GM18505 (cell line): ENCODE data around the gene AQP7.
"Not testable (repeated sequence)": the region's sequence is repeated elsewhere in the genome, so short reads cannot be mapped to it uniquely, and the experiment has no call there.

ENCODE experiments used
- ATAC-seq: cut with Tn5 transposase; IDR thresholded peaks from one replicate; pipeline ENCODE4 v1.9.1; 2021; ENCODE audit not compliant: unreplicated experiment
- POLR2A ChIP-seq: IDR thresholded peaks from 4 replicates; pipeline ENCODE4 v1.6.1; 2011; ENCODE audit warnings: borderline replicate concordance; ENCODE audit not compliant: insufficient read depth, insufficient read length; ENCODE audit errors: extremely low read depth

AQP7 gene

DNA sequence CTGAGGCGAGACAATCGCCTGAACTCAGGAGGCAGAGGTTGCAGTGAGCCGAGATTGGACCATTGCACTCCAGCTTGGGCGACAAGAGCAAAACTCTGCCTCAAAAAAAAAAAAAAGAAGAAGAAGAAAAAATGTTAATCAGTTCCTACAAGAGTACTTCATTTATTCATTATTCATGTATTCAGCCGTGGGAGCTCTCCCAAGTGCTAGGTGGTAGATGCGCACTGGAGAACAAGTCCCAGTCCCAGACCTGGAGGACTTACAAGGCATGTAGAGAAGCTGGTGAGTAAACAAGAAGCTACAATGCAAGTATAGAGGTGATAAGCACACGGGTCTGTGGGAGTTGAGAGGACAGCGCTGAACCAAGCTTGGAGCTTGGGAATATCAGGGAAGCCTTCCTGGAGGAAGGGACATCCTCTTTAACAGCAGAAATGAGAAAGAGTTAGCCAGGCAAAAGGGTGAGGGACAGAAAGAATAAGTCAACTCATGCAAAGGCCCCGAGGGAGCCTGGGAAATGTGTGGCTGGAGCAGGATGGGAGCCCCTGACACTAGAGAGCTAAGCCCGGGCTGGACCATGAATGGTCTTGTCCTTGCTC is 17.4 kb upstream of the AQP7 start:
- TF ChIP-seq POLR2A = no peak
- no peak for ATAC-seq

- no peak for TF ChIP-seq POLR2A
- ATAC-seq = no peak
Measured at GRCh38 chr9:33418090-33418489, 15.7 kb upstream of the AQP7 start.

- ATAC-seq = no peak
- TF ChIP-seq POLR2A = no peak
Measured at GRCh38 chr9:33416996-33417395, 14.6 kb upstream of the AQP7 start.

- ATAC-seq = peak; percentile 55
- TF ChIP-seq POLR2A = no peak
Measured at GRCh38 chr9:33415501-33416038, 13.2 kb upstream of the AQP7 start.

- TF ChIP-seq POLR2A = no peak
Measured at GRCh38 chr9:33414889-33415500, 12.6 kb upstream of the AQP7 start.

GRCh38 chr9:33414268-33414667 is 11.9 kb upstream of the AQP7 start:
- no peak for ATAC-seq
- no peak for TF ChIP-seq POLR2A

More at GRCh38 chr9:33414889-33415500, 12.6 kb upstream of the AQP7 start:
- ATAC-seq = no peak

GRCh38 chr9:33408087-33408486 is 5.7 kb upstream of the AQP7 start:
- no peak for TF ChIP-seq POLR2A
- ATAC-seq = no peak

DNA sequence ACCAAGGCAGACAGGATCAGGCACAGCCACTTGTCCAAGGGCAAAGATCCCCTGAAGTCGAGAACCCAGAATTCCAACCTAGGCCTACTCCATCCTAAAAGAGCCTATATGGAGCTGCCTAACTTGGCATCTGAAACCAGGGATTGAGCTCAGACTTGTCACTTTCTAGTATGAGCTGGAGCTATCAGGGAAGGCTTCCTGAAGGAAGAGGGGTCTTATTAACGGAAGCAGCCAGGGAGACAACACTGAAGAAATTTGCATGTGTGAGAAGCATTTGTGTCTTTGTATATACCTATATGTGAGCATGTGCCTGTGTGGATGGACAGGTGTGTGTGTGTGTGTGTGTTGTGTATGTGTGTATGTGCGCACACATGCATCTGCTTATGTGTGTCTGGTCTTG is 4.7 kb upstream of the AQP7 start:
- no peak for ATAC-seq
- no peak for TF ChIP-seq POLR2A

GRCh38 chr9:33404788-33405362 is 2.5 kb upstream of the AQP7 start:
- TF ChIP-seq POLR2A = no peak

DNA sequence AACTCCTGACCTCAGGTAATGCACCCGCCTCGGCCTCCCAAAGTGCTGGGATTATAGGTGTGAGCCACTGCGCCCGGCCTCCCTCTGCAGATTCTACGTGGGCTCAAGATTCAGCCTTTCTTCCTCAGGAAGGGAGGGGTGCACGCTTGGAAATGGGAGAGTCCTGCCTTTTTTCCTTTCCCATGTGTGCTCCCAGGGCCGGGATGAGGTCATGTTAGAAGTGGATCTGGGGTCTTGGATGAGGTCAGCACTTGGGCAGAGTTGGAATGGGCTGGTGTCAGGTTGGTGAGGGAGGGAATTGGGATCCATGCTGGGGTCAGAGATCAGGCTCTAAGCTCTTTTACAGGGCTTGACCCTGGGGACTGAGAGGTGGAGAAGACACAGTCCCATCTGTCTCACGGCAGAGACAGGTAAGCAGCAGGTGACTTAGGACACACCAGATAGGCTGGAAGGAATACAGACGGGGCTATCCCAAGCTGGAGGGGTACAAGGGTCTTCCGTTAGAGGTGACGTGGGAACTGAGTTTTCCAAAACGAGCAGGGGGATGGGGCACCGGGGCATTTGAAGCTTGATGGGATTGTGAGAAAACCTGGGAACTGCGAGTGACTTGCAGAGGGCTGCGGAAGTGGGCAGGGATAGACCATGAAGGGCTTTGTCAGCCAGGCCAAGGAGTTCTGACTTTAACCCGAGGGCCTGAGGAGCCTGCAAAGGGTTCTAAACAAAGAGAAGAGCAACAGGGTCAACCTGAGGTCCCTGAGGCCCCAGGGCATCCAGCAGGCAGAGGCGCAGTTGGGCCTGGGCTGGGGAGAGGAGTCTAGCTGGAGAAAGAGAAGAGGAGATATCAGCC is 1.8 kb upstream of the AQP7 start:
- ATAC-seq = no peak

More at GRCh38 chr9:33404788-33405362, 2.5 kb upstream of the AQP7 start:
- no peak for ATAC-seq

DNA sequence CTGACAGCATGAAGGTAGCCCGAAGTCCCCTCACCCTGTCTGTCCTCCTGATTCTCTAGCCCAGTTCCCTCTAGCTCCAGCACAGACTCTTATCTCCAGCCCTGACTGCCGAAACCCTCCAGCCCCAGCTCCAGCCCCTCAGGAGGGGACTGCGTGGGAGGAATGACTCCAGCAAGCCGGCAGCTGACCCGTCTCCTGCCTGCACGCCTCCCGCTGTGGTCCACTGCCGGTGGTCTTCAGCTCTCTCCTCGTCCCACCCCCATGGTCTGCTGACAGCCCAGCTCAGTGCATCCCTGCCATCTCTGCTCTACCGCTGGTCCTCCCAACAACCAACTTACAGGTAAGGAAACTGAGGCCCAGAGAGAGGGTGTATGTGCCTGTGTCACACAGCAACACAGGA is 559 bp downstream of the AQP7 start:
- ATAC-seq = not testable (repeated sequence)

More for the DNA sequence above, 1.8 kb upstream of the AQP7 start:
- no peak for TF ChIP-seq POLR2A

DNA sequence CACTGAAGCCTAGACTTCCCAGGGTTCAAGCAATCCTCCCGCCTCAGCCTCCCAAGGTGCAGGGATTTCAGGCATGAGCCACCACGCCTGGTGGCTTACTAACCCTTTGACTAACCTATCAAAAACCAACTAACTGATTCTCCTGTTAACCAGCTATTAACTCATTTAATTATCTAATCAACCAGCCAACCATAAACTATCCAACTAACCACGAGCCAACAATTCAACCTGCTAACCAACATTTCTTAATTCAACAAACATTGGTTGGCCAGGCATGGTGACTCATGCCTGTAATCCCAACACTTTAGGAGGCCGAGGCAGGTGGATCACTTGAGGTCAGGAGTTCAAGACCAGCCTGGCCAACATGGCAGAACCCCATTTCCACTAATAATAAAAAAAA is 3.3 kb downstream of the AQP7 start:
- ATAC-seq = not testable (repeated sequence)

GRCh38 chr9:33397801-33398200 is 4.6 kb downstream of the AQP7 start:
- not testable (repeated sequence) for ATAC-seq

DNA sequence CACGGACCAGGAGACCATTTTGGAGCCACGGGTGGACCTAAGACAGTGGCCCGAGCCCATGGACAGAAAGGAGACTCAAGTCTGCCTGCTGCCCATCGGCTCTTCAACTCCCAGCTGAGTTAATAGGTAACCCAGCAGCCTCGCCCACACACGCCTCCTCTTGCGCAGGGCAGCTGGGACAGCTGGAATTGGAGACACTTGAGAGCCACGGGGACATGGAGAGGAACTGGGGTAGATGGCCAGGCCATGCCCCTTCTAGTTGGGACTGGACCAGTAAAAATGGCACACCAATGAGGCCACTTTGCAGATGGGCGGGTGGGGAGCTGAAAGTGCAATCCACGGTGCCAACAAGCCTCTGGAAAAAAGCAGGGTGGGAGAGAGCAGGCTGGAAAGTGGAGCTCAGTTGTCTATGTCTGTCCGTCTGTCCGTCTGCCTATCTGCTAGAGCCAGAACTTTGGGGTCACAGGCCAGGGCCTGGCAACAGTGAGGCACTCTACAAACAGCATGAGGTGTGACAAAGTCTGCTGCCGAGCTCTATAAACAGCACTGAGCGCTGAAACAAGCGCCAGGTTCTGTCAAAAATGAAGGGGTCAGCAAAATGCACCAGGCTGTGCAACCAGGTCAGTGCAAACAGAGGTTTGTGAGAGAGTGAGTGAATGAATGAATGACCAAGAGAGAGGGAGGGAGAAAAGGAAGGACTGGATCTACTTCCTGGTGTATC is 7.0 kb downstream of the AQP7 start:
- not testable (repeated sequence) for ATAC-seq

DNA sequence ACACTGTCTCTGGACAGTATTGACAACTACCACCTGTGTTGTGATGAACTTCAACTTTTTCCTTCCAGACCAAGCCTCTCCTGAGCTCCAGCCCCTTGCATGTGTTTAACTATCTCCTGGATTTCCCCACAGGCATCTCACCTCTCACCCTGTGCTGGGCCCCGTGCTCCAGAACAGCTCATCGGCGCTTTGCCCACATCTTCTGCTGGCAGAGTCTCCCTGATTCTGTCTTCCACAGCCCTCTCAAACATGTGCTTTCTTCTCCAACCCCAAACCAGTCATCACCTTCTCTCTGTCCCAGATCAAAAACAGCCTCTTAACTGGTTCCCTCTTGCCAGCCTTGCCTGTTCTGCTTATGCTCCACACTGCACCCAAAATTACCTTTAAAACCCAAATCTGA is 8.4 kb downstream of the AQP7 start:
- not testable (repeated sequence) for ATAC-seq
